Panc1 (cell line): ENCODE data around the gene SPTSSA. TPM values are rescaled to one million over a fixed set of nuclear protein-coding genes. Genes with fewer than 3 reads are reported as not detected.

Experiments
- ATAC-seq: fragments of 200-7000 bp; cut with Tn5 transposase; 2 replicates; pipeline ENCODE4 v1.9.1; 2020; ENCODE audit warnings: mild to moderate bottlenecking, moderate library complexity
- BruUV-seq: library from RNA; stranded (reverse); fragments of 400-500 nt; replicated peaks from 2 replicates; lab custom pipeline; 2021; lab: Mats Ljungman, UMichigan
- CTCF ChIA-PET: fragments of 300-600 bp; sonication (Branson Sonifier 250); formaldehyde crosslinking; loops from one replicate; lab custom pipeline; 2022; ENCODE audit warnings: antibody characterized with exemption; lab: Charles Lee
- POLR2A ChIA-PET: fragments of 300-600 bp; sonication (Branson Sonifier 250); formaldehyde crosslinking; loops from one replicate; lab custom pipeline; 2022; ENCODE audit warnings: antibody characterized with exemption; lab: Charles Lee
- DNase-seq: peaks from one replicate; pipeline ENCODE4 v3.0.0-alpha.2; 2010; ENCODE audit warnings: low read depth, low spot score
- H3K27ac ChIP-seq: 2 replicates; pipeline ENCODE4 v1.5.1; 2011; ENCODE audit warnings: mild to moderate bottlenecking, low read length, inconsistent platforms
- H3K27me3 ChIP-seq: fragments of 200-500 bp; sonication (Bioruptor generic); 2 replicates; pipeline ENCODE4 v1.6.0; 2014; ENCODE audit warnings: low read length, inconsistent platforms; ENCODE audit not compliant: control insufficient read depth, insufficient read depth
- H3K36me3 ChIP-seq: fragments of 200-500 bp; sonication (Bioruptor generic); 2 replicates; pipeline ENCODE4 v1.5.1; 2014; ENCODE audit warnings: inconsistent platforms, mild to moderate bottlenecking, low read length, moderate library complexity; ENCODE audit not compliant: control insufficient read depth, insufficient read depth
- H3K4me1 ChIP-seq: 2 replicates; pipeline ENCODE4 v1.5.1; 2011; ENCODE audit warnings: inconsistent platforms, mild to moderate bottlenecking, low read length, moderate library complexity; ENCODE audit not compliant: control insufficient read depth, insufficient read depth
- H3K4me3 ChIP-seq, 2 experiments: 2 replicates each; pipeline ENCODE4 v1.5.1; 2011 to 2012; ENCODE audit warnings: low read depth in 2 of 2, low read length in 2 of 2, mild to moderate bottlenecking in 2 of 2, inconsistent platforms in 1 of 2, moderate library complexity in 1 of 2
- H3K9me3 ChIP-seq: fragments of 200-500 bp; sonication (Bioruptor generic); 2 replicates; pipeline ENCODE4 v1.5.1; 2014; ENCODE audit warnings: low read depth, mild to moderate bottlenecking, inconsistent platforms, low read length, moderate library complexity; ENCODE audit not compliant: control insufficient read depth, insufficient read depth
- CTCF ChIP-seq: fragments of 450-650 bp; IDR thresholded peaks from 2 replicates; pipeline ENCODE4 v1.5.1; 2017; ENCODE audit warnings: mild to moderate bottlenecking
- POLR2AphosphoS5 ChIP-seq: IDR thresholded peaks from 2 replicates; pipeline ENCODE4 v1.6.1; 2012; ENCODE audit warnings: mild to moderate bottlenecking, low read depth, low read length, moderate library complexity
- SIN3A ChIP-seq: IDR thresholded peaks from 2 replicates; pipeline ENCODE4 v1.6.1; 2012; ENCODE audit warnings: low read depth, mild to moderate bottlenecking, low read length, moderate library complexity, borderline replicate concordance; ENCODE audit not compliant: insufficient read depth
- TCF7L2 ChIP-seq: IDR thresholded peaks from 2 replicates; pipeline ENCODE4 v1.6.1; 2011; ENCODE audit warnings: mild to moderate bottlenecking, low read depth, low read length, inconsistent platforms
- in situ Hi-C: cut with HindIII; loops from 2 replicates; pipeline ENCODE4 v1.10.0; 2016; ENCODE audit warnings: low sequenced_read_pairs, low pct_unique_long_range_greater_than_20kb
- intact Hi-C: fragments of 100-400 bp; cut with micrococcal nuclease; formaldehyde crosslinking; loops from one replicate; pipeline ENCODE4 v1.10.0; 2022; ENCODE audit not compliant: unreplicated experiment
- total RNA-seq: library from RNA; stranded (reverse); gene quantifications from one replicate; pipeline ENCODE4 v1.2.1, GENCODE V29; 2021; ENCODE audit not compliant: unreplicated experiment
- TF ChIP-seq, protein P1 (sequence below), 2 experiments: IDR thresholded peaks; 2 replicates each; pipeline ENCODE4 v1.6.1; 2011 to 2012; ENCODE audit warnings: low read depth in 2 of 2, control low read depth in 1 of 2, low read length in 1 of 2, mild to moderate bottlenecking in 1 of 2, moderate library complexity in 1 of 2; ENCODE audit not compliant: insufficient read depth in 1 of 2

Gene SPTSSA
- total RNA-seq, 1 experiment from 2014 or later, result 15.6 TPM

DNA sequence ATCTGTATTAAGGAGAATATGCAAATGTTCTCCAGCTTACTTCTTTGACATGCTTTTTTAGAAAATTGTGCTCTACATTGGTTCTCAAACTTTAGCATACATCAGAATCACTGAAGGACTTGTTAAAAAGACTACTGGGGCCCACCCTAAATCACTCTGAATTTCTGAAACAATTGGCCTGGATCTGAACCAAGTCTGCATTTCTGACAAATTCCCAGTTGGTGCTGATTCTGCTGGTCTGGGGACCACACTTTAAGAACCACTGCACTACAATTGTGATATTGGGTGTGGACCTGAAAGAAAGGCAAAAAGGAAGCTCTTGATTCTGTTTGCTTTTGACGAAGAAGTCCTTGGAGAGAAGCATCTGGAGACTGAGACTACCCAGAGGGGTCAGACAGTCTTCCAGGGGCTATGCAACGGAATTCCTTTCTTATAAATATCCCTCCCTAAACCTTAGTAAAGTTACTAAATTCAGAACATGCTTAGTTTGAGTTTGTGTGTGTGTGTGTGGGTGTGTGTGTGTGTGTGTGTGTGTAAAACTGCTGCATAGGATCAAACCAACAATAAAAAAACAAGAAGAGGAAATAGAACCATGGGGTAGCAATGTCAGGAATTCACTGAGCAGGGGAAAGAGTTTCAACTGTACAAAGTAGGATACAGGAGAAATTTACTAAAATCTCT, 40.6 kb upstream of the SPTSSA start:
- ATAC-seq, result no peak
- Histone ChIP-seq H3K9me3 (no peaks in the 10 kb centered on the region), H3K4me1 (peaks cover under 1% of the 10 kb centered on the region), H3K27me3 (no peaks in the 10 kb centered on the region), H3K27ac (no peak overlapping the region), H3K36me3 (no peaks in the 10 kb centered on the region), H3K4me3 (no peak overlapping the region)
- ChIA-PET POLR2A (no interaction called here), CTCF (no interaction called here)
- in situ Hi-C loops, result no loop called here
- no peak for DNase-seq
- BruUV-seq, result no TSS peak
- TF ChIP-seq POLR2AphosphoS5 (no peak), SIN3A (no peak), CTCF (no peak), TCF7L2 (no peak)
- TF ChIP-seq, protein P1, sequence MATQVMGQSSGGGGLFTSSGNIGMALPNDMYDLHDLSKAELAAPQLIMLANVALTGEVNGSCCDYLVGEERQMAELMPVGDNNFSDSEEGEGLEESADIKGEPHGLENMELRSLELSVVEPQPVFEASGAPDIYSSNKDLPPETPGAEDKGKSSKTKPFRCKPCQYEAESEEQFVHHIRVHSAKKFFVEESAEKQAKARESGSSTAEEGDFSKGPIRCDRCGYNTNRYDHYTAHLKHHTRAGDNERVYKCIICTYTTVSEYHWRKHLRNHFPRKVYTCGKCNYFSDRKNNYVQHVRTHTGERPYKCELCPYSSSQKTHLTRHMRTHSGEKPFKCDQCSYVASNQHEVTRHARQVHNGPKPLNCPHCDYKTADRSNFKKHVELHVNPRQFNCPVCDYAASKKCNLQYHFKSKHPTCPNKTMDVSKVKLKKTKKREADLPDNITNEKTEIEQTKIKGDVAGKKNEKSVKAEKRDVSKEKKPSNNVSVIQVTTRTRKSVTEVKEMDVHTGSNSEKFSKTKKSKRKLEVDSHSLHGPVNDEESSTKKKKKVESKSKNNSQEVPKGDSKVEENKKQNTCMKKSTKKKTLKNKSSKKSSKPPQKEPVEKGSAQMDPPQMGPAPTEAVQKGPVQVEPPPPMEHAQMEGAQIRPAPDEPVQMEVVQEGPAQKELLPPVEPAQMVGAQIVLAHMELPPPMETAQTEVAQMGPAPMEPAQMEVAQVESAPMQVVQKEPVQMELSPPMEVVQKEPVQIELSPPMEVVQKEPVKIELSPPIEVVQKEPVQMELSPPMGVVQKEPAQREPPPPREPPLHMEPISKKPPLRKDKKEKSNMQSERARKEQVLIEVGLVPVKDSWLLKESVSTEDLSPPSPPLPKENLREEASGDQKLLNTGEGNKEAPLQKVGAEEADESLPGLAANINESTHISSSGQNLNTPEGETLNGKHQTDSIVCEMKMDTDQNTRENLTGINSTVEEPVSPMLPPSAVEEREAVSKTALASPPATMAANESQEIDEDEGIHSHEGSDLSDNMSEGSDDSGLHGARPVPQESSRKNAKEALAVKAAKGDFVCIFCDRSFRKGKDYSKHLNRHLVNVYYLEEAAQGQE (IDR thresholded peaks at IDR 0.05; ENCODE audit: insufficient read depth in 1 of 2, low read depth in 2 of 2, low read length in 1 of 2), result no peak
- intact Hi-C loops, result no loop called here

GRCh38 chr14:34502001-34502400, 40.0 kb upstream of the SPTSSA start:
- DNase-seq, result no peak
- ChIA-PET POLR2A (no interaction called here), CTCF (interaction anchor here (0.9 kb wide), 1 partner anchor 170 kb away, joined by 4 read pairs; no protein-coding TSS in a partner anchor)
- H3K27me3 ChIP-seq, result no peaks in the 10 kb centered on the region
- no peaks in the 10 kb centered on the region for H3K36me3 ChIP-seq
- no peak for ATAC-seq
- no TSS peak for BruUV-seq
- H3K4me1 ChIP-seq, result peaks cover 7% of the 10 kb centered on the region
- no peaks in the 10 kb centered on the region for H3K9me3 ChIP-seq
- intact Hi-C loops (no loop called here), in situ Hi-C loops (no loop called here)
- H3K27ac ChIP-seq, result no peak overlapping the region
- no peak overlapping the region for H3K4me3 ChIP-seq
- no peak for TF ChIP-seq POLR2AphosphoS5
- TF ChIP-seq, protein P1 (IDR thresholded peaks at IDR 0.05; ENCODE audit: insufficient read depth in 1 of 2, low read depth in 2 of 2, low read length in 1 of 2), result no peak
- no peak for TF ChIP-seq CTCF
